Measurements from ENCODE around the gene IFT88. TPM values are rescaled to one million over a fixed set of nuclear protein-coding genes. Genes with fewer than 3 reads are reported as not detected.

The IFT88 gene
- total and polyA plus RNA-seq, 9 of the 15 experiments (the other 6 are each of a cell fraction or from before 2014, with no cell fraction given) = 8.3 to 13.5 (median 10.0) TPM

- TF ChIP-seq ZNF592 (IDR thresholded peaks at IDR 0.05) (no peak), ZNF639 (CRISPR knock-in tag; conservative IDR thresholded peaks at IDR 0.05 in 1 of 2, IDR thresholded peaks at IDR 0.05 in 1 of 2) (no peak), MEF2A (IDR thresholded peaks at IDR 0.05; ENCODE audit: control insufficient read depth, low read depth, low read length) (no peak)
These were observed 42.2 kb downstream of the IFT88 start (continued) for GRCh38 chr13:20609145-20609544.

- Histone ChIP-seq H3K4me3 (no peak overlapping the region), H3K9me1 (ENCODE audit: control insufficient read depth, insufficient read depth, low read length) (no peaks in the 10 kb centered on the region), H3K36me3 (ENCODE audit: control insufficient read depth, insufficient read depth, low read length) (no peaks in the 10 kb centered on the region; the same call in 2 of the 3 replicates), H3K9ac (ENCODE audit: insufficient read depth in 1 of 2, low read depth in 2 of 2, low read length in 2 of 2) (no peak overlapping the region), H3K27ac (ENCODE audit: extremely low read depth, low read depth, low read length) (no peak overlapping the region), H3K4me2 (ENCODE audit: insufficient read depth, low read length) (no peak overlapping the region), H4K20me1 (replicated peaks; ENCODE audit: control insufficient read depth, insufficient read depth, low read length) (no peaks in the 10 kb centered on the region), H3K79me2 (ENCODE audit: control insufficient read depth, insufficient read depth, low read length) (no peaks in the 10 kb centered on the region), H3K4me1 (replicated peaks in 1 of 2; ENCODE audit: control insufficient read depth in 2 of 2, insufficient read depth in 2 of 2, low read length in 2 of 2) (no peaks in the 10 kb centered on the region; a peak in 2 of 5 replicates), H3K9me3 (replicated peaks; ENCODE audit: control insufficient read depth, insufficient read depth, low read depth, low read length) (no peaks in the 10 kb centered on the region), H3K27me3 (ENCODE audit: control insufficient read depth in 2 of 2, insufficient read depth in 2 of 2, low read length in 2 of 2) (no peaks in the 10 kb centered on the region), H2AFZ (ENCODE audit: low read depth, low read length) (no peak overlapping the region)
- DNase-seq (ENCODE audit: extremely low read depth in 1 of 4, low spot score in 3 of 4) = no peak
- peak; percentile 26 for FAIRE-seq
- WGBS (ENCODE audit: insufficient coverage, low coverage, missing lambda C conversion rate) = 67% methylated on average over 3 of the region's 4 CpGs
- in situ Hi-C loops (cut with MboI) (no loop called here), intact Hi-C loops (cut with micrococcal nuclease) (no loop called here)
- ATAC-seq = no peak
- ChIA-PET CTCF (ENCODE audit: low intra/inter-chr PET ratio) (no interaction called here), POLR2A (interaction anchor here (1.4 kb wide), 1 partner anchor 16 kb away, joined by 4 read pairs; no protein-coding TSS in a partner anchor)
- no TSS peak for BruUV-seq (replicated peaks)
- TF ChIP-seq RNF219 (CRISPR knock-in tag; IDR thresholded peaks at IDR 0.05) (no peak), FOXA3 (CRISPR knock-in tag; conservative IDR thresholded peaks at IDR 0.05 in 1 of 2, IDR thresholded peaks at IDR 0.05 in 1 of 2) (no peak), ZNF3 (CRISPR knock-in tag; IDR thresholded peaks at IDR 0.05) (no peak), MIER1 (IDR thresholded peaks at IDR 0.05; ENCODE audit: low read depth) (no peak), DACH1 (IDR thresholded peaks at IDR 0.05; ENCODE audit: partially characterized antibody) (no peak), ZC3H8 (IDR thresholded peaks at IDR 0.05) (no peak), CBX3 (IDR thresholded peaks at IDR 0.05; ENCODE audit: borderline replicate concordance in 1 of 2, low read length in 2 of 2) (no peak), SMARCE1 (IDR thresholded peaks at IDR 0.05) (no peak), MLX (CRISPR knock-in tag; conservative IDR thresholded peaks at IDR 0.05) (no peak)
These were observed 43.0 kb downstream of the IFT88 start for GRCh38 chr13:20610006-20610405.

Data from K562 (cell line).